GM19455 (cell line): ENCODE results near the gene UQCRC1.

Source experiments
- ATAC-seq: cut with Tn5 transposase; IDR thresholded peaks from one replicate; pipeline ENCODE4 v1.9.1; 2021; ENCODE audit not compliant: unreplicated experiment

Gene UQCRC1

DNA sequence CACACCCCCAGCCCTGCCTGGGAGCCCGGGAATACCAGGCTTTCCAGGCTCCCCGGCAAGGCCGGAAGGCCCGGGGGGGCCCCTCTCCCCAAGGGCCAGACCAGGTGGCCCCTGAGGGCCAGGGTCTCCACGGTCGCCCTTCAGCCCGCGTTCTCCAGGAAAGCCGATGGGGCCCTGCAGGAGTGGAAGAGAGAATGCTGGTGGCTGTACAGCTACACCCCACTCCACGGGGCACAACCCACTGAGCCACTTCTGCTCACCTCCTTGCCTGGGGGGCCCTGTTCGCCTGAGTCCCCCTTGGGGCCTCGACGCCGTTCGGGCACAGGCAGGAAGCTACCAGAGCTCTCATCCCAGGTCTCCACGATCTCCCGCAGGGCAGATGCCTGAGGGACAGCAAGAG lies 34.1 kb downstream of the UQCRC1 start:
- ATAC-seq = no peak

DNA sequence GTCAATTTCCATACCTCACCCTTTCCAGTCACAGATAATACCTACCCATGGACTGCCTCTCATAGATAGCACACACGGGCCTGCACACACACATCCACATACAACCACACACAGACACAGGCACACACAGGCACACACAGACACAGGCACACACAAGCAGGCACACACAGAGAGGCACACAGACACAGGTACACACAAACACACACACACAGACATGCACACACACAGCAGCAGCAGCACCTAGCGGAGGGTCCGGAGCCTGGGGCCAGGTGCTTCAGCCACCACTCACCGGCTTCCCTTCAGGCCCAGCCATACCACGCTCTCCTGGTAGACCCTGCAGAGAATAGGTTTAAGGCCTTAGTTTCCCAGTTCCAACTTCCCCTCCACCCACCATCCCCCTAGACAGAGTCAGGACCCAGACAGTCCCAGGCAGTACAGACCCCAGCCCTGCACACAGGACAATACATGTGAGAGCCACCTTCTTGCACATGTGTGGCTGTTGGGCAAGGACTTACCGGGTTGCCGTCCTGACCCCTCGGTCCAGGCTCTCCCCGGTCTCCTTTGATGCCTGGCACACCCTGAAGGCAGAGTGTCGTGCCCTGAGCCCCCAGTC lies 35.4 kb downstream of the UQCRC1 start:
- ATAC-seq = no peak

DNA sequence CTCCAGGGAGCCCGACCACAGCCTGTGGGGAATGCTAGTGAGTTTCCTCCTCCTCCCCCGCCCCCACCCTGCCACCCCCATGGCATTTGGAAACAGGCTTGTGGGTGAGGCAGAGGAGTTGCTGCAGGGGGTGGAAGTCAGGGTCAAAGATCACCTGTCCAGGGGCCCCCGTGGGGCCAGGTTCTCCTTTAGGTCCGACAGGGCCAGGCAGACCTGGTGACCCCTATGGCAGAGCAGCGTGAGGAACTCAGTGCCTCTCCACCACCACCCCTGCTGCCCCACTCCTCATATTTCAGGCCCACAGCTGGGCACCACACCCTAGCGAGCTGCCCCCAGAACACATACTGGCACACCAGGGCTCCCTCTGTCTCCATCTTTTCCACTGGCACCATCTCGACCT lies 36.9 kb downstream of the UQCRC1 start:
- no peak for ATAC-seq

DNA sequence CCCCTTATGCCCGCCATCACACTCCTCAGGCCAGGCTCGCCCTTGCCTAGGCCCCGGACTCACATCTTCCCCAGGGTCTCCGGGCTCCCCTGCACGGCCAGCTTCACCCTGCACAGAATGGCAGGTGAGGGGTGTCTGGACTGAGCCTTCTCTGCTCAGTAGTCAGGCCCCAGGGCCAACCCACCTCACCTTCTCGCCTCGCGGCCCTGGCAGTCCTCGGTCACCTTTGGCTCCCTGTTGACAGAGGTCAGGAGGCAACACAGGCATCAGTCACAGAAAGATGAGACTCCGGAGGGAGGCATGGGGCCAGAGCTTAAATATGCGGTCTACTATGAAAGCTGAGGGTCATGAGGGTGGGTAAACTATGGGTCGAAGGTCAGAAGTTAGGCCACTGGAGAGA lies 37.5 kb downstream of the UQCRC1 start:
- no peak for ATAC-seq

DNA sequence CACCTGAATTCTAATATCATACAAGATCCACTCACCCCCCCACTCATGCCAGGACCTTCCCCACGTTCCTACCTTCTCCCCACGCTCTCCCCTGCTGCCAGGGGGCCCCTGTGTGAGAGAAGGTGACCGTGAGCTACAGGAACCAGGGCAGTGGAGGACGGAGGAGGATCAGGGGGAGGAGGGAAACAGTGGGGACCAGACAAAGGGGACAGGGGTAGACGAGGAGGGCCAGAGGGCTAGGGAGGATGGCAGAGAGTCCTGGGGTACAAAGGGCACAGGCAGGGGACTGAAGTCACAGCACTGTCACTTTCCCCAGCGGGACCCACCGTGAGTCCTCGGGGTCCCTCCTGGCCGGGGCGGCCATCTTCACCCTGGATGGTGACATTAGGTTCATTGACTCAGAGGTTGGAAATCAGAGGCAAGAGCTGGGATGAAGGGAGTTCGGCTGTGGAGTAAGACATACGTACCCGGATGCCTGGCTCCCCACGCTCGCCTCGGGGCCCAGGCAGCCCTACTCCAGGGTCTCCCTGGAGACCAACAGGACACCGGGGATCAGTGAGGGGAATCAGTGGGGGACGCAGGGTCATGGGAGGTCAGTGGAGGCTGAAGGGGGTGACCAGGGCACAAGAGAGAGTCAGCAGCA lies 39.5 kb downstream of the UQCRC1 start:
- no peak for ATAC-seq

DNA sequence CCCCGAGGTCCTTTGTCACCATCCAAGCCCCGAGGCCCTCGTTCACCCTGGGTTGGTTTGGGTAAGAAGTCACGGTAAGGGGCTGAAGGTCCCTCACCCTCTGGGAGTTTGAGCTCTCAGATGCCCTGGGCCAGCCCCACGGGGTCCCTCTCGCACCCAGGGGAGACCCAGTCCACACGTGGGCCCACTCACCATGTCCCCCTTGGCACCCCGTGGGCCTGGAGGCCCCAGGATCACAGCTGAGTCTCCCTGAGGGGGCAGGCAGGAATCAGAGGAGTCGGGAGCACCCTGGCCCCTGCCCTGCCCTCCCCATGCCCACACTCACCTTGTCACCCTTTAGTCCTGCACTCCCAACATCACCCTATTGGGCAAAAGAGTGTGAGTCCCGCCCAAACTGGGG lies 40.0 kb downstream of the UQCRC1 start:
- no peak for ATAC-seq

DNA sequence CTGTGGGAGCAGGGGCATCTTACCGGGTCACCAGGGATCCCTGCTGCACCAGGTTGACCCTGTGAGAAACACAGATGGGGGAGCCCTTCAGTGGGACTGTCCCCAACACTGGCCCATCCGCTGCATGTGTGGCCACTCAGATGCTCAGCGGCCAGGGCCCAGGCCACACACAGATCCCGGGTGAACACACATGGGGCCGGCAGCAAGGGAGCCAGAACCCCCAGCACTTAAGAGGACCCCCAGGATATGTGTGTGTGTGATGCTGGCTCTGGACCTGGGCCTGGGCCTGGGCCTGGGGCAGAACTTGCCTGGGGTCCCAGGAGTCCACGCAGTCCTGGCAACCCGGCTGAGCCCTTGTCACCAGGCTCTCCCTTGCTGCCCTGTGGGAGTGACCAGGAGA lies 41.0 kb downstream of the UQCRC1 start:
- no peak for ATAC-seq

DNA sequence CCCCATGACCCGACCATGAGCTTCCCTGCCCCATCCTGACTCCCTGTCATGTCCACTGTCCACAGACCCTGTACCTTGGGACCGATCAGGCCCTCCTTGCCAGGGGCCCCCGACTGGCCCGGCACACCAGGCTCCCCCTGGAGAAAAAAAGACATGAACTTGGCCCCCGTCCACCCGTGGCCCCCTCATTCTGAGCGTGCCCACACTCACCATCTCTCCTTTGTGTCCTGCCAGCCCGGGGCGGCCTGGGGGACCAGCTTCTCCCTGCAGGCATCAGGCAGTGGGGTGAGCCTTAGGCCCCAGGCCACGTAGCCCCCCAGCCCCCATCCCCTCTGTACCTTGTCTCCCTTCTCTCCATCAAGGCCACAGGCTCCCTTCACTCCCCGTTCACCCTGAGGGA lies 41.9 kb downstream of the UQCRC1 start:
- ATAC-seq = no peak

DNA sequence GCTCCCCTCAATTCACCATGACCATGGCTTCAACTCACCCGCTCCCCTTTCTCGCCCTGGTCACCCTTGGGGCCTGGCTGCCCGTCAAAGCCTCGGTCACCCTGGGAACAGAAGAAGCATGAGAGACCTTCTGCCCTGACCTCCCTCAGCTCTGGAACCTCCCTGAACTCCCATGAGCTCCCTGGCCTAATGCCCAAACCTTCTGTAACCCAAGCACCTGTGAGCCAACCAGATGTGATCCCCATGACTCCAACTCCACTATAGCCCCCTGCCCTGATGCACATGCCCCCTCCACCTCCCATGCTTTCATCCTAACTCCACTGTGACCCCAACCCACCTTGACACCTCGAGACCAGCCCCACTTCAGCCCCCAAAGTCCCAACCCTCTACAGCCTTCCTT lies 42.4 kb downstream of the UQCRC1 start:
- ATAC-seq = no peak

DNA sequence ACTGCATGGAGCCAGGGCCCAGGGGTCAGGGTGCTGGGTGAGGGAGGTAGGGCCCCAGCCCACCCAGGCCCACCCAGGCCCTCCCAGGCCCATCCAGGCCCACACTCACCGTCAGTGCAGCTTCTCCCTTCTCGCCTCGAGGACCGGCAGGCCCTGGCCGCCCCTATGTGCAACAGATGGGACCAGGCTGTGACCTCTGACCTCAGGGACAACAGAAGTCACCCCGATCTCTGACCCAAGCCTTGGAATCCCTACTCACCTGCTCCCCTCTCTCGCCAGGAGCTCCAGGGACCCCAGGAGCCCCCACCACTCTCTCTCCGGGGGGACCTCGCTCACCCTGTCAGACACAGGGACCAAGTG lies 43.1 kb downstream of the UQCRC1 start:
- no peak for ATAC-seq

DNA sequence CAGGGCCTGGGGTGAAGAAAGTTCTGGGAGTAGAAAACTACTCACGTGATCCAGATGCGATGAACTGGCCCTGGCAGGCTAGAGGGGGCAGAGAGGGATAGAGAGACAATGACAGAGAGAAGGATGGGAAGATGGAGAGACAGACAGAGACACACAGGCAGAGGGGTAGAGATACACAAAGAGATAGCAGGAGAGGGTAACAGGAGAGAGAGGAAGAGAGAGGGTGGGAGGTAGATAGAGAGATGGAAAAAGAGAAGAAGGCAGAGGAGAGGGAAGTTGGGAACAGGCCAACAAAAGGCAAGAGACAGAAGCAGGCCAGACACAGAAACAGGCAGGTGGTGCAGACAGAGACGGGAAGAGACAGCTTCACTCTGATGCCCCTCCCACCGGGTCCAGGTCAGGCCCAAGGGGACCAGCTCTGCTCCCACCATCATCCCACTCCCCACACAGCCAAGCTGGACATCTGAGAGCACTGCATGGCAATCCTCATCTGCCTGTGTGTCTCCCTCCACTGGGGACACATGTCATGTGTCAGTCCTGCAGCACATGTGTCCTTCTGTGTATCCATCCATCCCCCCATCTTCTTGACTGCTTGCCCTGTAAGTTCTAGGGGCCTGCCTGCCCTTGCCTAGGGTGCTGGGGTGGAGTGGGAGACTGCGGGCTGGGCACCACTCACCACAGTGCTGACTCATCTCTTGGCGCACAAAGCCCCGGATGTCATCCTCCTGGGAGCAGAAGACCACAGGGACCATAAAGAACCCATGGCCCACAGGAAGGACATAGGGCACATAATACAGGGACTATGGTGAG lies 43.6 kb downstream of the UQCRC1 start:
- no peak for ATAC-seq

DNA sequence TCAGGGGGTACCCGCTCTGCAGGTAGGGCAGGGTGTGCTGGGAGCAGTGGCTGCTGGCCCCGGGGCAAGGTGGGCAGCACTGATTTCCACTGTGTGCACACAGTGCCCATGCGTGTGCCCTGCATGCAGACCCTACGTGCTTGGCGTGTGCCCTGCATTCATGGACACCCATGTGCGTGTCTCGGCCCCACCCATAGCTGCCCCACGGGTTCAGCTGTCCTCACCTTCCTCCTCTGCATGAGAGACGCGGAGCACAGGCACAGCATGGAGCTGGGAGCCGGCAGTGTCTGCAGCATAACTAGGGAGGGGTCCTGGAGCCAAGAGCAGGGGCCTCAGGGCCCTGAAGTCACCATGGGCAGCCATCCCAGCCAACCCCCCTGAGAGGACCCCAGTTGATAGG lies 44.3 kb downstream of the UQCRC1 start:
- no peak for ATAC-seq

DNA sequence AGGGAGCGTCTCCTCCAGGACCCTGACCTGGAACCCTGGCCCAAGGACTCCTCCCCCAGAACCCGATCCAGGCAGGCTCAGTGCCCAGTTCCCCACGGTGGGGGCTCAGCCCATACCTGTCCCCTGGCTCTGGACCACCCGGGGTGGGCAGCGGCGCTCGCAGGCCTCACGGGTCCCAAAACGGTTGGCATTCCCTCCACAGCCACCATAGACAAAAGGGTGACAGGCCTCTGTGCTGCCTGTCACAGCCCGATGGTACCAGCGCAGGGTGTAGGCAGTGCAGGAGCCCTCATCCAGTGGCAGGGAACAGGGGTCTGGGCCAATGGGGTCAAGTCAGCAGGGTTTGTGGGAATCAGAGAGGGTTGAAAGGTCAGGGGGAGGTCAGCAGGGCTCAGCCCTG lies 44.8 kb downstream of the UQCRC1 start:
- ATAC-seq = no peak

DNA sequence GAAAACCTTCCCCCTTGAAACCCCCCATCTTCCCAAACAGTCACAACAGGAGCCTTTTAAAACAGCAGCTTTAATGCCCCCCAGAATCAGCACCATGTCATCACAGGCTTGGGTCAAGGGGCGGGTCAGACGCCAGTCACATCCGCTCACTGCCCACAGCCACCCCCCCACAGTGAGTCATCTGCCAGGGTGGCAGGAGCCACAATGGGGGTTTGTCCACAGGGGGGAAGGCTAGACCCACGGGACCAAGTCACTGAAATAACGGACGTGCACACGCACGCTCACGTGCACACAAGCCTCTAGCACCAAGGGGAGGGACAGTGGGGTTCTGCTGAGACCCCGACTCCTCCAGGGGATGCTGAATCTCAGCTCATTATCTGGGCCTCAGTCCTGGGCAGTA lies 45.4 kb downstream of the UQCRC1 start:
- no peak for ATAC-seq

DNA sequence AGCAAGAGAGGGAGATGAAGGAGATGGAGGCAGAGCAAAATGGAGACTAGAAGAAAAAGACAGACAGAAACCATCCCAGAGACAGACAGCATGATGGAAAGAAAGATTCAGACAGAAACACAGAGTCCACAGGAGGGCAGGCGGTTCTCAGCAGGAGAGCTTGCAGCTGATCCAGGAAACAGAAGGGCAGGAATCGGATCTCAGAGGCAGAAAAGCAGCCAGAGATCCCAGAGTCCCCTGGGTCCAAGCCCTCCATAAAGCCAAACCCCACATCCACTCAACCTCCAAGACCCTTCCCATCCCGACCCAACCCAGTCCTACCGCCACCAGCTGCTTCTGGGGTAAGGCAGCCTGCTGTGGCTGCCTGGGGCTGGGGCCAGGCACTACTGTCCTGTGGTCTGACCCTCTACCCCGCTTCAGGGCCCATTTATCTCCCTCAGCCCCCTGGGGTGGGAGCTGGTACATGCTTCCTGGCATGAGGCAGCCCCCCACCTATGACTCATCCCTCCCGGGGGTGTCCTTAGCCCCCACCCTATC lies 46.0 kb downstream of the UQCRC1 start, which contains the start of gene UCN2:
Gene UCN2, minus strand, starts transcription at position 400 of the 537 bp plus-strand sequence. CDS start 657 bp downstream, outside the sequence.
- ATAC-seq = no peak

DNA sequence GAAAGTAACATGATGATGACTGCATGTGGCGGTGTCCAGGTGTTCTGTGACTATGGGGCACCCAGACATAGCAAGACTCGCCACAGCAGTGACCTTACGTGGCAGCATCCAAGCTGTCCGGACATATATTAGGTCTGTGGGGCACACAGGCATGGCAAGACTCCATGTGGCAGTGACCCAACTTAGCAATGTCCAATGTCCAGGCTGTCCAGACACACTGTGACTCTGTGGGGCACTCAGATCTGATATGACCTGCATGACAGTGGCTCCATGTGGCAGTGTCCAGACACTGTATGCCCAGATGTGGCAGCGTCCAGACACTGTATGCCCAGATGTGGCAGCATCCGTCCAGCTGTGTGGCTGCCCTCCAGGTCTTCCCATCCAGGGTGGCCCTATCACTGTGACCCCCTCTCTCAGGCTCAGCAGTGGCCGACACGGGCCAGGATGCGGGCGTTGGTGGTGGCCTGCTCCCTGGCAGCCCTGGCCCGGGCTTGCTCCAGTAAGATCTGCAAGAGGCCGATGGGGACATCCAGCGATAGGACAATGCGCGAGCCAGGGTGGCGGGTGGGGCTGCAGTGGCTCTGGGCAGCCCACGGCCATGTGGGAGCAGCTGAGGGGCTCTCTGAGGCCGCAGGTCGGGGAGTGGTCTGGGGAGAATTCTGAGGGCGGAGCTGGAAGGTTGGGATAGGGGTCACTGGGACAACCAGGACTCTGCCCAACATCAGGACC lies 46.9 kb downstream of the UQCRC1 start:
- no peak for ATAC-seq

DNA sequence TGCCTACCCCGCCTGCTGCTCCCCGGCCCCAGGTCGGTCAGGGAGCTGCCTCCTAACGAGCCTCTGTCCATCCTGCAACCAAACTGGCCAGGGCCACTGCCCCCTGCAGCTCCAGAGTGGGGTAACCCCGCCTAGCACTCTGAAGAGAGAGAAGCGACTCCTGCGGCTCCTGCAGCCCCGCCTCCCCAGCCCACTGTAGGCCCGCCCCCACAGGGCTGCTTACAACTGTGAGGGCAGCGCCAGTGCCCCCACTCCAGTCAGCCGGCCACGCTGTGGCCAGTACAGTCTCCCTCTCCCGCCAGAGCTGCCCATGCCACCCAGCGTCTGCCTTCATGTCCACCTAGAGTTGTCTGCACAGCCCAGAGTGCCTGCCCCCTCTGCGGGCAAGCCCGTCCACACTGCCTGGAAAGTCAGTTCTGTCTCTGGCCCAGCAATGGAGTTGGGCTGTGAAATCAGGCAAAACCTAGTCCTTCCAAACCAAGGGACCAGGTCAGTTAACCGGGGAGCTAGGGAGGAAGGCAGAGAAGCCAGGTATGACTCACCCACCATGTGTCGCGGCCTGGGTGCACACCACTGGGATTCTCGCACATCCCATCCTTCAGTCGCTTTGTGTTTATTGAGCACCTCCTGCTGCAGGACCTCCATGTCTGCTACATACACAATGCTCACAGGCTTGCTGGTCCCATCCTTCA lies 48.3 kb downstream of the UQCRC1 start:
- ATAC-seq = no peak

DNA sequence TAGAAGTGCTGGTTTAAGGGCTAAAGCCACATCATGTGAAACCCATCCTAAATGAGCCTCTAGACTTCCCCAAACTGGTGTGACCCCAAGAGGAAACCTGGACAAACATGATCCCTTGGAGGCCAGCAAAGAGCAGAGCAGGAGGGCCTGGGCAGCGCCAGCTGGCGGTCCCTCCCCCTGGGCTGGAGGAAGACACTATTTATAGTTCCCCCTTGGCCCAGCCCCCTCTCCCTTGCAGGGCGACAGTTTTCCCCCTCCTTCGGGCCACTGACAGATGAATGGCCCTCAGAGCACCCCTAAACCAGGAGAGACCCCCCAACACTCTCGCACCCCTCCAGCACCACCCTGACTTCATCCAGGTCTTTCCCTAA lies 48.8 kb downstream of the UQCRC1 start:
- ATAC-seq = no peak

DNA sequence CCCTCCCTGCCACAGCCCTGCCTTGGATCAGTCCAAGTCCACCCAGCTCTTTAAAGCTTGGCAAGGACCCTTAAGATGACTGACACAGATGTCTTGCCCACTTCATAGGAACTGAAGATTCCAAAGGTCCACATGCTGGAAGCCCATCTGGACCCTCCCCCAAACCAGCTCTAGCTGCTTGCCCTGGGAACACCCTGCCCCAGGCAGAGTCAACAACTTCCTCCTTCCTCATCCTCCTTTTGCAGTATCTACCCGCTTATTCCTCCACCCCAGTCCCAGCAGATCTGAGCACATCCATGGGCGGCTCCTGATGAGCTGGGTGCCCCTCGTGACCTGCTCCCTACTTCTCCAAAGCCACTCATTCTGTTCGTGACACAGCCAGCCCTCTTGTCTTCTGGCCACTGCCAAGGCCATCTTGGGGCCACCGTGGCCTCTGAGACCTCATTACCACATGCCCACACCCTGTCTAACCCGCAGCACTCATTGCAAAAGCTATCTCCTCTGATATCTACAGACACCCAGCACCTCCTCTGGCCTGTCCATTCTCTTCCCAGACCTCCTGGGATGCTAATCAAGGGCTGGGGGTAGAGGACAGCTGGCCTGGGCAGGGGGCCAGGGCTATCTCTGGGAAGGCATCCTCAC lies 50.8 kb downstream of the UQCRC1 start:
- ATAC-seq = no peak
